Stimulated activated CD4-positive, alpha-beta T cell treated with anti-CD3 and anti-CD28 coated beads, Interleukin-15, amount 100 ng/mL, for 48 hours (primary cell): ENCODE measurements around the gene PRAME.
A peak's percentile ranks its signal among the peaks of the same experiment; 100 is the strongest.
"Not testable (repeated sequence)": the region's sequence is repeated elsewhere in the genome, so short reads cannot be mapped to it uniquely, and the experiment has no call there.

Experiments used
- DNase-seq, 2 donors: peaks; one replicate each; pipeline ENCODE4 v3.0.0-alpha.2; 2020; ENCODE audit warnings: low read depth in 2 of 2

PRAME gene

GRCh38 chr22:22558972-22559603 lies at the start of gene PRAME:
Gene PRAME, minus strand, starts transcription at chr22:22559265. Its CDS starts 2,433 bp downstream, at chr22:22556832.
- DNase-seq, result peak; percentile 80 to 85

- not testable (repeated sequence) for DNase-seq
Observed at GRCh38 chr22:22608022-22608421, 49.0 kb upstream of the PRAME start.

GRCh38 chr22:22605074-22605404 lies 46.0 kb upstream of the PRAME start:
- no peak for DNase-seq

- no peak for DNase-seq
Observed at GRCh38 chr22:22604326-22605073, 45.4 kb upstream of the PRAME start.

- no peak for DNase-seq
Observed at GRCh38 chr22:22603470-22603947, 44.4 kb upstream of the PRAME start.

- DNase-seq, result no peak
Observed at GRCh38 chr22:22600531-22601261, 41.6 kb upstream of the PRAME start.

- no peak for DNase-seq
Observed at GRCh38 chr22:22599248-22599647, 40.2 kb upstream of the PRAME start.

- DNase-seq, result no peak
Observed at GRCh38 chr22:22598144-22598543, 39.1 kb upstream of the PRAME start.

- DNase-seq, result no peak
Observed at GRCh38 chr22:22595001-22595835, 36.2 kb upstream of the PRAME start.

GRCh38 chr22:22593964-22594656 lies 35.0 kb upstream of the PRAME start:
- DNase-seq, result peak; percentile 20 to 38

GRCh38 chr22:22593250-22593649 lies 34.2 kb upstream of the PRAME start:
- DNase-seq, result no peak

GRCh38 chr22:22591348-22592299 lies 32.6 kb upstream of the PRAME start:
- no peak for DNase-seq

GRCh38 chr22:22590136-22590891 lies 31.2 kb upstream of the PRAME start:
- no peak for DNase-seq

GRCh38 chr22:22588485-22589164 lies 29.6 kb upstream of the PRAME start:
- DNase-seq, result no peak

- no peak for DNase-seq
Observed at GRCh38 chr22:22587577-22588188, 28.6 kb upstream of the PRAME start.

- DNase-seq, result no peak
Observed at GRCh38 chr22:22584722-22585121, 25.7 kb upstream of the PRAME start.

GRCh38 chr22:22583030-22583429 lies 24.0 kb upstream of the PRAME start:
- no peak for DNase-seq

- not testable (repeated sequence) for DNase-seq
Observed at GRCh38 chr22:22581524-22581923, 22.5 kb upstream of the PRAME start.
